ENCODE results near the gene CORO7.

Gene CORO7

GRCh38 chr16:4381935-4382794 is 34.2 kb downstream of the CORO7 start:
- Histone ChIP-seq H3K36me3 (ENCODE audit: insufficient read depth, low read length) (peaks cover 4% of the 10 kb centered on the region; the same call in 1 of the 2 replicates), H3K9me3 (ENCODE audit: insufficient read depth, low read depth, low read length) (no peaks in the 10 kb centered on the region), H3K27ac (ENCODE audit: low read depth, low read length) (no peak overlapping the region), H3K4me3 (ENCODE audit: low read length) (no peak overlapping the region), H3K27me3 (ENCODE audit: insufficient read depth, low read length) (no peaks in the 10 kb centered on the region), H3K4me1 (ENCODE audit: insufficient read depth, low read length) (peaks cover 7% of the 10 kb centered on the region), H3K9ac (ENCODE audit: low read depth, low read length) (no peak overlapping the region)
- 96% methylated on average over 55 of the region's 55 CpGs for WGBS

GRCh38 chr16:4381072-4381934 is 35.1 kb downstream of the CORO7 start:
- no peak overlapping the region for H3K9ac ChIP-seq (ENCODE audit: low read depth, low read length)
- H3K36me3 ChIP-seq (ENCODE audit: insufficient read depth, low read length): peaks cover 4% of the 10 kb centered on the region; the same call in 1 of the 2 replicates
- no peaks in the 10 kb centered on the region for H3K9me3 ChIP-seq (ENCODE audit: insufficient read depth, low read depth, low read length)
- no peak overlapping the region for H3K4me3 ChIP-seq (ENCODE audit: low read length)
- H3K27me3 ChIP-seq (ENCODE audit: insufficient read depth, low read length): no peaks in the 10 kb centered on the region
- H3K4me1 ChIP-seq (ENCODE audit: insufficient read depth, low read length): peaks cover 10% of the 10 kb centered on the region
- H3K27ac ChIP-seq (ENCODE audit: low read depth, low read length): no peak overlapping the region
- WGBS: 96% methylated on average over 59 of the region's 59 CpGs

GRCh38 chr16:4380119-4381063 is 36.0 kb downstream of the CORO7 start:
- peaks cover 10% of the 10 kb centered on the region for H3K4me1 ChIP-seq (ENCODE audit: insufficient read depth, low read length)
- peak overlapping the region; percentile 18; the same call in 1 of the 2 replicates for H3K27ac ChIP-seq (ENCODE audit: low read depth, low read length)
- H3K36me3 ChIP-seq (ENCODE audit: insufficient read depth, low read length): peaks cover 4% of the 10 kb centered on the region; the same call in 1 of the 2 replicates
- no peak overlapping the region for H3K4me3 ChIP-seq (ENCODE audit: low read length)
- H3K9me3 ChIP-seq (ENCODE audit: insufficient read depth, low read depth, low read length): no peaks in the 10 kb centered on the region
- H3K27me3 ChIP-seq (ENCODE audit: insufficient read depth, low read length): no peaks in the 10 kb centered on the region
- 86% methylated on average over 26 of the region's 26 CpGs for WGBS
- peak overlapping the region; percentile 43; the same call in 1 of the 2 replicates for H3K9ac ChIP-seq (ENCODE audit: low read depth, low read length)

- peaks cover 21% of the 10 kb centered on the region for H3K4me1 ChIP-seq (ENCODE audit: insufficient read depth, low read length)
- no peaks in the 10 kb centered on the region for H3K9me3 ChIP-seq (ENCODE audit: insufficient read depth, low read depth, low read length)
- WGBS: 91% methylated on average over 21 of the region's 21 CpGs
- no peak overlapping the region for H3K27ac ChIP-seq (ENCODE audit: low read depth, low read length)
- peaks cover 4% of the 10 kb centered on the region; the same call in 1 of the 2 replicates for H3K36me3 ChIP-seq (ENCODE audit: insufficient read depth, low read length)
- H3K27me3 ChIP-seq (ENCODE audit: insufficient read depth, low read length): no peaks in the 10 kb centered on the region
- H3K4me3 ChIP-seq (ENCODE audit: low read length): no peak overlapping the region
- no peak overlapping the region for H3K9ac ChIP-seq (ENCODE audit: low read depth, low read length)
Observed at GRCh38 chr16:4378999-4379690, 37.3 kb downstream of the CORO7 start.

- H3K9me3 ChIP-seq (ENCODE audit: insufficient read depth, low read depth, low read length): no peaks in the 10 kb centered on the region
- H3K4me3 ChIP-seq (ENCODE audit: low read length): no peak overlapping the region
- no peak overlapping the region for H3K9ac ChIP-seq (ENCODE audit: low read depth, low read length)
- H3K27me3 ChIP-seq (ENCODE audit: insufficient read depth, low read length): no peaks in the 10 kb centered on the region
- H3K27ac ChIP-seq (ENCODE audit: low read depth, low read length): peak overlapping the region; percentile 64; the same call in 1 of the 2 replicates
- H3K4me1 ChIP-seq (ENCODE audit: insufficient read depth, low read length): peaks cover 28% of the 10 kb centered on the region
- 89% methylated on average over 15 of the region's 15 CpGs for WGBS
- H3K36me3 ChIP-seq (ENCODE audit: insufficient read depth, low read length): peaks cover 4% of the 10 kb centered on the region; the same call in 1 of the 2 replicates
Observed at GRCh38 chr16:4378161-4378666, 38.2 kb downstream of the CORO7 start.

- no peak overlapping the region for H3K4me3 ChIP-seq (ENCODE audit: low read length)
- H3K9me3 ChIP-seq (ENCODE audit: insufficient read depth, low read depth, low read length): no peaks in the 10 kb centered on the region
- H3K36me3 ChIP-seq (ENCODE audit: insufficient read depth, low read length): 0 out of 2 replicates have a peak, but pooled peaks cover under 1% of the 10 kb centered on the region
- peak overlapping the region; percentile 64; the same call in 1 of the 2 replicates for H3K27ac ChIP-seq (ENCODE audit: low read depth, low read length)
- WGBS: 63% methylated on average over 12 of the region's 12 CpGs
- H3K27me3 ChIP-seq (ENCODE audit: insufficient read depth, low read length): no peaks in the 10 kb centered on the region
- H3K9ac ChIP-seq (ENCODE audit: low read depth, low read length): no peak overlapping the region; the same call in 1 of the 2 replicates
- peaks cover 34% of the 10 kb centered on the region for H3K4me1 ChIP-seq (ENCODE audit: insufficient read depth, low read length)
Observed at GRCh38 chr16:4377573-4378154, 38.7 kb downstream of the CORO7 start.

GRCh38 chr16:4376893-4377572 is 39.4 kb downstream of the CORO7 start:
- H3K36me3 ChIP-seq (ENCODE audit: insufficient read depth, low read length): no peaks in the 10 kb centered on the region
- H3K4me1 ChIP-seq (ENCODE audit: insufficient read depth, low read length): peaks cover 40% of the 10 kb centered on the region
- no peaks in the 10 kb centered on the region for H3K9me3 ChIP-seq (ENCODE audit: insufficient read depth, low read depth, low read length)
- WGBS: 69% methylated on average over 26 of the region's 27 CpGs
- no peak overlapping the region for H3K4me3 ChIP-seq (ENCODE audit: low read length)
- H3K27ac ChIP-seq (ENCODE audit: low read depth, low read length): peak overlapping the region; percentile 64; the same call in 1 of the 2 replicates
- H3K9ac ChIP-seq (ENCODE audit: low read depth, low read length): no peak overlapping the region; the same call in 1 of the 2 replicates
- H3K27me3 ChIP-seq (ENCODE audit: insufficient read depth, low read length): no peaks in the 10 kb centered on the region

- 88% methylated on average over 29 of the region's 31 CpGs for WGBS
- H3K9me3 ChIP-seq (ENCODE audit: insufficient read depth, low read depth, low read length): no peaks in the 10 kb centered on the region
- peaks cover 42% of the 10 kb centered on the region for H3K4me1 ChIP-seq (ENCODE audit: insufficient read depth, low read length)
- no peaks in the 10 kb centered on the region for H3K27me3 ChIP-seq (ENCODE audit: insufficient read depth, low read length)
- no peak overlapping the region for H3K9ac ChIP-seq (ENCODE audit: low read depth, low read length)
- H3K4me3 ChIP-seq (ENCODE audit: low read length): no peak overlapping the region
- peak overlapping the region; percentile 37 for H3K27ac ChIP-seq (ENCODE audit: low read depth, low read length)
- no peaks in the 10 kb centered on the region for H3K36me3 ChIP-seq (ENCODE audit: insufficient read depth, low read length)
Observed at GRCh38 chr16:4376126-4376892, 40.1 kb downstream of the CORO7 start.

GRCh38 chr16:4375717-4376116 is 40.7 kb downstream of the CORO7 start:
- no peak overlapping the region for H3K9ac ChIP-seq (ENCODE audit: low read depth, low read length)
- no peak overlapping the region for H3K4me3 ChIP-seq (ENCODE audit: low read length)
- H3K4me1 ChIP-seq (ENCODE audit: insufficient read depth, low read length): peaks cover 47% of the 10 kb centered on the region
- no peak overlapping the region for H3K27ac ChIP-seq (ENCODE audit: low read depth, low read length)
- H3K36me3 ChIP-seq (ENCODE audit: insufficient read depth, low read length): no peaks in the 10 kb centered on the region
- 92% methylated on average over 15 of the region's 15 CpGs for WGBS
- H3K27me3 ChIP-seq (ENCODE audit: insufficient read depth, low read length): no peaks in the 10 kb centered on the region
- H3K9me3 ChIP-seq (ENCODE audit: insufficient read depth, low read depth, low read length): no peaks in the 10 kb centered on the region
